Measurements from ENCODE around the gene REV3L.
"Not testable (repeated sequence)": the region's sequence is repeated elsewhere in the genome, so short reads cannot be mapped to it uniquely, and the experiment has no call there.

Gene REV3L

DNA sequence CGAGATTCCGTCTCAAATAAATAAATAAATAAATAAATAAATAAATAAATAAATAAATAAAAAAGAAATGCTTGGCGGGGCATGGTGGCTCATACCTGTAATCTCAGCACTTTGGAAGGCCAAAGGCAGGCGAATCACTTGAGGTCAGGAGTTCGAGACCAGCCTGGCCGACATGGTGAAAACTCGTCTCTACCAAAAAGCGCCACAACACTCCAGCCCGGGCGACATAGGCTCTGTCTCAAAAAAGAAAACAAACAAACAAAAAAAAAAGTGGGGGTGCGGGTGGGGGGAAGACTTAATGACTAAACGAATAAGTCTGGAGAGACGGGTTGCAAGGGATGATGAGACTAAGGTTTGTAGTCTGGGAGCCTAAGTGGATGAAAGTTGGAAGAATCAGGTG, 225.0 kb downstream of the REV3L start:
- no peak for DNase-seq (ENCODE audit: low read depth)

- DNase-seq (ENCODE audit: low read depth), result no peak
Observed at GRCh38 chr6:111256646-111257045, 226.4 kb downstream of the REV3L start.

DNA sequence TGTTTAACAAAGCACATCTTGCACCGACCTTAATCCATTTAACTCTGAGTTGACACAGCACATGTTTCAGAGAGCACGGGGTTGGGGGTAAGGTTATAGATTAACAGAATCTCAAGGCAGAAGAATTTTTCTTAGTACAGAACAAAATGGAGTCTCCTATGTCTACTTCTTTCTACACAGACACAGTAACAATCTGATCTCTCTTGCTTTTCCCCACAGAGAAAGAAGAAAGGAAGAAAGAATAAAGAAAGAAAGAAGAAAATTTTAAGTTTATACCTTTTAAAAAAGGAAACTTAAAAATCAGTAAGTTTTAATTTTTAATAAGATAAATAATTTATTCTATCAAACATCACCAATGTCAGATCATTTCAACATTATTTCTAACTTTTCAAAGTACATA, 227.2 kb downstream of the REV3L start:
- not testable (repeated sequence) for DNase-seq (ENCODE audit: low read depth)

- no peak for DNase-seq (ENCODE audit: low read depth)
Observed at GRCh38 chr6:111254779-111255166, 228.2 kb downstream of the REV3L start.

- DNase-seq (ENCODE audit: low read depth), result no peak
Observed at GRCh38 chr6:111254004-111254778, 228.8 kb downstream of the REV3L start.

DNA sequence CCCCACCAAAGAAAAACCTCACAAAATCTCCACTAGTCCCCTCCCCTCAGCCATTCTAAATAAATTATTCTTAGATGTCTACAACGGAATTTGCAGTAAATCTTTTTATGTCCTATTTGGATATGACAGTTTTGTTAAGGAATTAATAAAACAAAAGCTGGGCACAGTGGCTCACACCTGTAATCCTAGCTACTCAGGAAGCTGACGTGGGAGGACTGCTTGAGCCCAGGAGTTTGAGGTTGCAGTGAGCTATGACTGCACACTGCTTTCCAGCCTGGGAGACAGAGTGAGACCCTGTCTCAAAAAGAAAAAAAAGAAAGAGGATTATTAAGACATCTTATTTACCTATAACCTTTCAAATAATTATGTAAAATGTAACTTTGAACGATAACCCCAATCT, 230.3 kb downstream of the REV3L start:
- no peak for DNase-seq (ENCODE audit: low read depth)

DNA sequence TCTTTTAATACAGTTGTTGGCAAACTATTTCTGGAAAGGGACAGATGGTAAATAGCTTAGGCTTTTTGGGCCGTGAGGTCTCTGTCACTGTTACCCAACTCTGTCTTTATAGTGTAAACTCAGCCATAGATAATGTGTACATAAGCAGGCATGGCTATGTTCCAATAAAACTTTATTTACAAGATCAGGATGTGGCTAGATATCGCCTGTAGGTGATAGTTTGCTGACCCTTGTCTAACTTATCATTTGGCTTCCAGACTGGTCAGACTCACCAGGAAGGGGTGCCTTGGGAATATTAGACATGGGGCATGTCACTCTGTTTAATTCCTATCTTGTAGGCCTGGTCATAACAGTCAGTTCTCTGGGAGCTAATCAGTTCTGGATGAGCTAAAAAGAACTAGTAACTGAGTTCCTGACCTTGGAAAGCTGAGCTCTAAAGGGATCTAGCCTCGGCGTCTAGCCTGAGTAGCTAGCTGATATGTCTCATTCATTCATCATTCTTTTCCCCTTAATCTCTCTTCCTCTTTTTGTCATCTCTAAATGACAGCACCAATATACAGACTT, 232.1 kb downstream of the REV3L start:
- DNase-seq (ENCODE audit: low read depth), result no peak

Data from activated gamma-delta T cell treated with anti-CD3 and anti-CD28 coated beads, Interleukin-2, amount 50 U/mL, for 16 hours (primary cell).